VCaP (cell line): ENCODE data around the gene ETF1.

Experiments
- H3K27ac ChIP-seq: fragments of 450-650 bp; 2 replicates; pipeline ENCODE4 v1.5.1; 2017
- CTCF ChIP-seq: fragments of 450-650 bp; conservative IDR thresholded peaks from 2 replicates; pipeline ENCODE4 v1.5.1; 2017; ENCODE audit warnings: mild to moderate bottlenecking, moderate library complexity

ETF1 gene

GRCh38 chr5:138579517-138579863, 36.5 kb upstream of the ETF1 start:
- peak; percentile 44 for TF ChIP-seq CTCF
- peak overlapping the region; percentile 39 for H3K27ac ChIP-seq

GRCh38 chr5:138577452-138577851, 34.4 kb upstream of the ETF1 start:
- peak overlapping the region; percentile 100; the same call in 1 of the 2 replicates for H3K27ac ChIP-seq
- TF ChIP-seq CTCF = no peak

- no peak for TF ChIP-seq CTCF
- H3K27ac ChIP-seq = peak within 1 kb of the TSS; percentile 100
Observed at GRCh38 chr5:138575194-138576015, 32.4 kb upstream of the ETF1 start, which contains the start of gene HSPA9. TSS of gene HSPA9 (minus strand) at chr5:138575401. CDS start at chr5:138575318, 83 bp downstream.

GRCh38 chr5:138574744-138575193, 31.7 kb upstream of the ETF1 start:
- peak overlapping the region; percentile 100 for H3K27ac ChIP-seq
- TF ChIP-seq CTCF = no peak

GRCh38 chr5:138573949-138574670, 31.1 kb upstream of the ETF1 start:
- no peak for TF ChIP-seq CTCF
- H3K27ac ChIP-seq = peak overlapping the region; percentile 100

- H3K27ac ChIP-seq = peak overlapping the region; percentile 100
- no peak for TF ChIP-seq CTCF
Observed at GRCh38 chr5:138573223-138573622, 30.2 kb upstream of the ETF1 start.

GRCh38 chr5:138570871-138571270, 27.8 kb upstream of the ETF1 start:
- no peak for TF ChIP-seq CTCF
- peak overlapping the region; percentile 100 for H3K27ac ChIP-seq
